ENCODE results near the gene WDR33. TPM values are rescaled to one million over a fixed set of nuclear protein-coding genes. Genes with fewer than 3 reads are reported as not detected.
A peak's percentile ranks its signal among the peaks of the same experiment; 100 is the strongest.

WDR33 gene
- total and polyA plus RNA-seq, 2 of the 13 experiments (the other 11 are each of a cell fraction or from before 2014, with no cell fraction given) = 54.9 to 78.2 TPM

GRCh38 chr2:127811397-127812321 is 688 bp upstream of the WDR33 start (continued):
- TF ChIP-seq MTERF4 (CRISPR knock-in tag; IDR thresholded peaks at IDR 0.05) (no peak; the same call in 1 of the 2 replicates), ZNF121 (CRISPR knock-in tag; IDR thresholded peaks at IDR 0.05) (no peak), ZNF260 (CRISPR knock-in tag; IDR thresholded peaks at IDR 0.05; ENCODE audit: borderline replicate concordance, low read depth) (no peak), ZNF576 (CRISPR knock-in tag; IDR thresholded peaks at IDR 0.05) (no peak), ZNF275 (CRISPR knock-in tag; IDR thresholded peaks at IDR 0.05; ENCODE audit: borderline replicate concordance) (no peak; the same call in none of the 2 replicates), ZNF230 (CRISPR knock-in tag; IDR thresholded peaks at IDR 0.05) (no peak), ZNF782 (CRISPR knock-in tag; IDR thresholded peaks at IDR 0.05; ENCODE audit: borderline replicate concordance) (no peak), MED13 (CRISPR knock-in tag; IDR thresholded peaks at IDR 0.05) (0 out of 2 replicates have a peak, but pooled peaks have one; percentile 3), ZBTB43 (CRISPR knock-in tag; conservative IDR thresholded peaks at IDR 0.05) (no peak), BATF2 (CRISPR knock-in tag; IDR thresholded peaks at IDR 0.05) (no peak), XBP1 (CRISPR knock-in tag; IDR thresholded peaks at IDR 0.05) (no peak), ZNF34 (CRISPR knock-in tag; IDR thresholded peaks at IDR 0.05; ENCODE audit: borderline replicate concordance) (no peak), ZSCAN25 (CRISPR knock-in tag; IDR thresholded peaks at IDR 0.05) (no peak), ZNF580 (CRISPR knock-in tag; IDR thresholded peaks at IDR 0.05; ENCODE audit: borderline replicate concordance, low read depth) (no peak), TRIM24 (CRISPR knock-in tag; IDR thresholded peaks at IDR 0.05) (no peak), ZBTB44 (CRISPR knock-in tag; IDR thresholded peaks at IDR 0.05) (no peak), SMC3 (IDR thresholded peaks at IDR 0.05; ENCODE audit: low read length) (no peak), NR1H2 (CRISPR knock-in tag; IDR thresholded peaks at IDR 0.05; ENCODE audit: borderline replicate concordance, low read depth) (no peak), ZNF138 (CRISPR knock-in tag; IDR thresholded peaks at IDR 0.05; ENCODE audit: low read depth) (no peak; the same call in 1 of the 2 replicates), SNAI1 (CRISPR knock-in tag; IDR thresholded peaks at IDR 0.05; ENCODE audit: borderline replicate concordance) (0 out of 2 replicates have a peak, but pooled peaks have one; percentile 20), RFX5 (IDR thresholded peaks at IDR 0.05; ENCODE audit: low read depth, low read length) (no peak), SRSF1 (optimal IDR thresholded peaks at IDR 0.05; ENCODE audit: low read depth, low read length) (no peak)
